Stimulated activated CD8-positive, alpha-beta memory T cell treated with anti-CD3 and anti-CD28 coated beads, Interleukin-7, amount 100 ng/mL, for 4 hours (primary cell): ENCODE results near the gene C16orf78.

Experiments
- DNase-seq, 2 donors: peaks; one replicate each; pipeline ENCODE4 v3.0.0-alpha.2; 2020; ENCODE audit warnings: low read depth in 2 of 2

Gene C16orf78

DNA sequence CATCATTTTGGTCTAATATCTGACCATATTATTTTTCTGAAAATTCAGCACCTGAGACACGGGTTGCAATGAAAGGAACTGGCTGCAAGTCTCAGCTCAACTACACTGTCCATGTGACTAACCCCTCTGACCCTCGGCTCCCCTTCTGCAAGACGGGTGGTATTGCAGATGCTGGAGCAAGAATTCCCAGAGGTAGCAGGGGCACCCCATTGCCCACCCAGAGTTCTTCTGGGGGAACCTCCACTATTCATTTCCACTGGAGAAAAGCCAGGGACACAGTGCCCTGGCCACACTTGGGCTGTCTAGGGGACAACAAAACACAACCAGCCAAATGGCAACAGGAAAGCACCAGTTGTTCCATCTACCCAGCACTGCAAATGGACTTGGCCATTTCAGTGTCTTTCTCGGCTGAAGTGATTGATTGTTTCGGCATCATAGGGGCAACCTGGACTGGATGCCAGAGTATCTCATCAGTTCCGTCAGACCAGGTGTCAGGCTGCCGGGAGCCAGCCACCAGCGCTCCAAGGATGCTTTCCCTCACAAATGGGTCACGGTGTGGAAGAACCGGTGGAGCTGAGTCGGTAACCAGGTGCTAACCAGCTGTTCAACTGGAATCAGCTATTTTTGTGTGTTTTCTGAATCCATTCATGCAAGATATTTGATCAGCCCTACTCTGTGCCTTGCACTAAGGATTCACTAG, 58.1 kb downstream of the C16orf78 start:
- no peak for DNase-seq

GRCh38 chr16:49434733-49435132, 61.1 kb downstream of the C16orf78 start:
- DNase-seq = no peak

DNA sequence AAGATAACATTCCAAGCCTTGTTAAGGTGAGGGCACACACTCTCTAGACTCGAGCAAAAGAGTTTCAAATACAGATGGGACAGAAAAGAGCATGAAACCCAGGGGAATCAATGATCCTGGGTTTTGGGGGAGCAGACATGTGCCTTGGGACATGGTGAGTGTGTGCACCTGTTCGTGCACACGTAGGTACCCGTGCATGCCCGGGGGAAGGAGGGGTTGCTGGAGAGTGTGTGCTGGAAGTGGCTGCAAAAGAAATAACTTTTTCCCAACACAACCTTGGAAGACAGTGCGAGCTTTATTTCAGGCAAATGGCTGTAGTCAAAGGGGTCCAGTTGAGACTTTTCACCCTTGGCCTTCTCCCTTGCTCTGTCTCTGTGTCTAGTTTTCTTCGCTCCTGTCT, 62.6 kb downstream of the C16orf78 start:
- no peak for DNase-seq

- DNase-seq = no peak
These were observed 63.7 kb downstream of the C16orf78 start for GRCh38 chr16:49437344-49437743.

- DNase-seq = no peak
These were observed 65.4 kb downstream of the C16orf78 start for GRCh38 chr16:49439050-49439449.

DNA sequence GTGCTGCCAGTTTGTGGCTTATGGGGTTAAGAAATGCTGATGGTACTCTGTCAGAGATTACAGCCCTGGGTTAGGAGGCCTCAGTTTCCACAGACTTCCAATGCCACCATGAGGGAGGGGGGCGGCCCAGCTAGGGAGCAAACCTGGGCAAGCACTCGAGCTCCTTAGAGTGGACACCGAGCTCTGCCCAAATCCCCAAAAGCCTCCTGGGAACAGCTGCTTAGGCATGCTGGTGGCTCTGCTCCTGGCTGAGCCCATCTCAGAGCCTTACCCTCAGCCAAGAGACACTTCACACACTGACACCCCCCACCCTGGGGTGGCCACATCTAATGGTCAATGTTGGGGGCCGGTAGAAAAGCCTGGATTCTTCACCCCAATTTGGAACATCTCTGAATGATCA, 66.1 kb downstream of the C16orf78 start:
- no peak for DNase-seq

GRCh38 chr16:49440156-49441065, 66.8 kb downstream of the C16orf78 start:
- DNase-seq = no peak

DNA sequence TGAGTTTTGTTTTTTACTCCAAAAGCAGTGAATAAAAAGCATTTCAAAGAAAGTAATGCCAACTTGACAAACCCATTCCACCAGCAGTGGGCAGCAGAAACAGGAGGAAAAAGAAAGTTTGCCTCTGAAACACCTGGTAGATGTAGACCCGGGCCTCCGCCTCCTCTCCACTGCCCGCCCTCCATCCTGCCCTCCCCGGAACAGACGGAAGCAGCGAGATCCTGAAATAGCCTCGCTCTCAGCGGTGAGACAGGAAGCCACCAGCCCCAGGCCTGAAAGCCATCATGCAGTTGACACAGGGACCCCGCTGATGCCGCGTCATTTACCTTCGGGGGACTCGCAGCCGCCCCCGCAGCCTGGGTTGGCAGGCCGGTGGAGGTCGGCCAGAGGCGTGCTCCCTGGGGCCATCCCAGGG, 67.8 kb downstream of the C16orf78 start:
- peak; percentile 18 to 34 for DNase-seq

DNA sequence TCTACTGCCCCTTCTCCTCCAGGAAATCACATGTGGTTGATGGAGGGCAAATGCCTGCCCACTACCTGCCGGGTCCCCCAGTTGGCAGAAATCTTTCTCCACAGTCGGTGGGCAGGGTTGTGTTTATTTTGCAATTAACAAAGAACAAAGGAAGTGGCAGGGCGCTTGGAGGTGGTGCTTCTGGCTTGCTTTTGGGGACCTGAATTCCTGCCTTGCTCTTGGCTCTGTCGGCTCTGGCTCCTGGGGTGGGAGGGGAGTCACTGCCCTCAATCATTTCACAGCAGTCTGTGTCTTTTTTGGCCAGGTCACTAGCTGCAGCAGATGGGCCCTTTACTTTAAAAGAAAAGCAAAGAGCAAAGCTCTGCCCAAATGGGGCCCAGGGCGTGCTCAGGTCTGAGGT, 69.2 kb downstream of the C16orf78 start:
- DNase-seq = no peak

GRCh38 chr16:49443576-49443975, 70.0 kb downstream of the C16orf78 start:
- no peak for DNase-seq

- DNase-seq = no peak
These were observed 73.2 kb downstream of the C16orf78 start for GRCh38 chr16:49446805-49447204.
